HL-60/S4 (cell line): ENCODE data around the gene SP110.
"Not testable (repeated sequence)": the region's sequence is repeated elsewhere in the genome, so short reads cannot be mapped to it uniquely, and the experiment has no call there.

Experiments used
- in situ Hi-C: fragments of 300-500 bp; cut with MboI; formaldehyde crosslinking; loops from 2 replicates; pipeline ENCODE4 v1.14.3; 2022; ENCODE audit warnings: low sequenced_read_pairs

SP110 gene

GRCh38 chr2:230225486-230225885, 5.7 kb upstream of the SP110 start, which contains the start of gene SP140:
TSS of gene SP140 (plus strand) at chr2:230225736. CDS start at chr2:230225845, 109 bp downstream.
- in situ Hi-C loops, result no loop called here

- in situ Hi-C loops, result no loop called here
These were observed 4.7 kb upstream of the SP110 start for GRCh38 chr2:230224458-230224857.

GRCh38 chr2:230222829-230223228, 3.0 kb upstream of the SP110 start:
- in situ Hi-C loops, result not testable (repeated sequence)

GRCh38 chr2:230221493-230221892, 1.7 kb upstream of the SP110 start:
- in situ Hi-C loops, result no loop called here

- in situ Hi-C loops, result no loop called here
These were observed 674 bp upstream of the SP110 start for GRCh38 chr2:230220347-230220969.

- in situ Hi-C loops, result no loop called here
These were observed 1.4 kb downstream of the SP110 start for GRCh38 chr2:230218421-230218820.

GRCh38 chr2:230217424-230217823, 2.4 kb downstream of the SP110 start:
- in situ Hi-C loops, result no loop called here

- in situ Hi-C loops, result no loop called here
These were observed 3.3 kb downstream of the SP110 start for GRCh38 chr2:230216489-230216888.

- in situ Hi-C loops, result no loop called here
These were observed 10.2 kb downstream of the SP110 start for GRCh38 chr2:230209422-230210051.

GRCh38 chr2:230208576-230208975, 11.2 kb downstream of the SP110 start:
- in situ Hi-C loops, result no loop called here

- in situ Hi-C loops, result no loop called here
These were observed 14.1 kb downstream of the SP110 start for GRCh38 chr2:230205721-230206120.

GRCh38 chr2:230205034-230205433, 14.8 kb downstream of the SP110 start:
- in situ Hi-C loops, result no loop called here

GRCh38 chr2:230203110-230203676, 16.6 kb downstream of the SP110 start:
- in situ Hi-C loops, result no loop called here

- in situ Hi-C loops, result no loop called here
These were observed 17.2 kb downstream of the SP110 start for GRCh38 chr2:230202430-230203109.

- in situ Hi-C loops, result no loop called here
These were observed 34.8 kb downstream of the SP110 start for GRCh38 chr2:230184727-230185578.

- in situ Hi-C loops, result no loop called here
These were observed 38.6 kb downstream of the SP110 start for GRCh38 chr2:230181195-230181594.

GRCh38 chr2:230179907-230180306, 39.9 kb downstream of the SP110 start:
- in situ Hi-C loops, result no loop called here

GRCh38 chr2:230178546-230179485, 41.0 kb downstream of the SP110 start:
- in situ Hi-C loops, result no loop called here

- in situ Hi-C loops, result no loop called here
These were observed 42.8 kb downstream of the SP110 start for GRCh38 chr2:230176996-230177395.

GRCh38 chr2:230174466-230174865, 45.3 kb downstream of the SP110 start:
- in situ Hi-C loops, result loop anchor here (25.0 kb wide), 1 partner anchor 438 kb away; no protein-coding TSS in a partner anchor
